Measurements from ENCODE around the gene RPL36A. TPM values are rescaled to one million over a fixed set of nuclear protein-coding genes. Genes with fewer than 3 reads are reported as not detected.

RPL36A gene
- total and polyA plus RNA-seq, 12 donors: 30.8 to 2,119 (median 57.0) TPM

GRCh38 chrX:101407748-101408531, 17.1 kb downstream of the RPL36A start, which contains the start of the genes GLA and HNRNPH2:
GLA (minus strand) TSS chrX:101407925; CDS start chrX:101407903, 22 bp downstream.
HNRNPH2 (plus strand) TSS chrX:101408222; CDS start chrX:101411989, 3,767 bp downstream.
- peak in 1 of 9 donors; percentile 8 for TF ChIP-seq CTCF (IDR thresholded peaks at IDR 0.05)
- Histone ChIP-seq H3K27me3 (no peaks in the 10 kb centered on the region), H3K27ac (peak within 1 kb of the TSS; percentile 72 to 98 (median 91)), H3K4me3 (peak within 1 kb of the TSS; percentile 45 to 79 (median 71)), H3K9me3 (no peaks in the 10 kb centered on the region), H3K36me3 (peaks cover 0 to 23% (median 0%) of the 10 kb centered on the region in 9 donors), H3K4me1 (peaks cover 0 to 45% (median 26%) of the 10 kb centered on the region in 9 donors)
- ATAC-seq (peak; percentile 97 to 99 (median 99)), DNase-seq (peak; percentile 81 to 92)
- WGBS, 2 donors: 0 to 1% methylated on average over 36 to 47 of the region's 47 CpGs
- intact Hi-C loops (cut with DNase I): no loop called here

GRCh38 chrX:101408532-101408841, 17.7 kb downstream of the RPL36A start:
- Histone ChIP-seq H3K4me3 (peak overlapping the region; percentile 45 to 79 (median 71)), H3K9me3 (no peaks in the 10 kb centered on the region), H3K27ac (peak overlapping the region; percentile 72 to 98 (median 91)), H3K4me1 (peaks cover 0 to 45% (median 26%) of the 10 kb centered on the region in 9 donors), H3K27me3 (no peaks in the 10 kb centered on the region), H3K36me3 (peaks cover 0 to 23% (median 0%) of the 10 kb centered on the region in 9 donors)
- intact Hi-C loops (cut with DNase I): no loop called here
- ATAC-seq (peak in 4 of 8 donors; percentile 5 to 12 (median 6)), DNase-seq (no peak)
- TF ChIP-seq CTCF (IDR thresholded peaks at IDR 0.05): no peak
- WGBS, 2 donors: 0% methylated on average over 8 of the region's 8 CpGs

DNA sequence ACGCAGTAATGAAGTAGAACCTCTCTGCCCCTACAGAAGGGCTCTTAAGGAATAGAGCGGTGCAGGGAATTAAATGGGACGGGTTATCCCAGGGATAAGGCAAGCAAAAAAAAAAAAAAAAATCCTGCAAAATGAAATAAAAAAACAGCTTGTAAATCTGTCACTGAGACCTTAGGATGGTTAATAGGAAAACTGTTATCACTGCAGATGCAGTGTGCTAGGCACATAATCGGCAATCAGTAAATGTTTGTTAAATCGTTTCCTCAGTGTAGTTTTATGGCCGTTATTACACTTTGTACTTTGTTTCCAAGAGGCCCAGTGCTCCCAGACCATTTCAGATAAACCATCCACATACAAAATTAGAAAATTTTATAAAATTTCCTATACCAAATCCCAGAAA, 18.2 kb downstream of the RPL36A start:
- Histone ChIP-seq H3K27ac (peak overlapping the region in 8 of 10 donors; percentile 84 to 98 (median 92)), H3K9me3 (no peaks in the 10 kb centered on the region), H3K36me3 (peaks cover 0 to 24% (median 0%) of the 10 kb centered on the region in 9 donors), H3K4me3 (peak overlapping the region; percentile 45 to 79 (median 71)), H3K4me1 (peaks cover 0 to 45% (median 26%) of the 10 kb centered on the region in 9 donors), H3K27me3 (no peaks in the 10 kb centered on the region)
- intact Hi-C loops (cut with DNase I): no loop called here
- DNase-seq: no peak
- TF ChIP-seq CTCF (IDR thresholded peaks at IDR 0.05): no peak
- no peak for ATAC-seq
- 0 to 2% methylated on average over 6 of the region's 6 CpGs for WGBS, 2 donors

DNA sequence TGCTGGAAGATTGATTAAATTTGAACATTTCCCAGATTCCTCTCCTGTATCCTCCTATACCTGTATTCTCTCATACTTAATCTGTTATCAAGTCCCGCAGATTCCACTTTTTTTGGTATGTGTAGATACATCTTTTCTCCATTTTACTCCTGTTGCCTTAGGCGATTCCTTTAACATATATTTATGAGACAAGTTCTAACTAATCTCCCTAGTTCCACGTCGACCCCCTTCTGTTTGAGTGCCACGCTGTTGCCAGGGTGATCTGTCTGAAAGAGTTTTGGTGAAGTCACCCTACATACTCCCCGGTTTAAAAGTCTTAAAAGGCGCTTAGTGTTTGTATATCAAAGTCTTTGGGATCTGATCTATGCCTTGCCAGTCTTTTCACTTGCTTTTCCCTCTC, 19.6 kb downstream of the RPL36A start:
- Histone ChIP-seq H3K4me3 (peak overlapping the region in 5 of 10 donors; percentile 7 to 79 (median 75)), H3K36me3 (peaks cover 0 to 30% (median 0%) of the 10 kb centered on the region in 9 donors), H3K9me3 (no peaks in the 10 kb centered on the region), H3K4me1 (peaks cover 0 to 50% (median 31%) of the 10 kb centered on the region in 9 donors), H3K27ac (no peak overlapping the region), H3K27me3 (peaks cover 0 to 4% (median 0%) of the 10 kb centered on the region in 7 donors)
- DNase-seq (no peak), ATAC-seq (no peak)
- TF ChIP-seq CTCF (IDR thresholded peaks at IDR 0.05): no peak
- 34 to 40% methylated on average over 7 of the region's 7 CpGs for WGBS, 2 donors
- intact Hi-C loops (cut with DNase I): loop anchor here in 3 of 10 donors (5.0 to 10.0 kb wide), 2 partner anchors 142 to 144 kb away; partner anchors contain the start of gene ARMCX1 (in 3 of the 3)
